Measurements from ENCODE around the gene CLDN22. TPM values are rescaled to one million over a fixed set of nuclear protein-coding genes. Genes with fewer than 3 reads are reported as not detected.
A peak's percentile ranks its signal among the peaks of the same experiment; 100 is the strongest.

CLDN22 gene
- polyA plus RNA-seq, 2 of the 4 experiments (the other 2 are of a cell fraction): not detected

GRCh38 chr4:183348136-183348535, 28.1 kb upstream of the CLDN22 start:
- Histone ChIP-seq H3K4me2 (no peak overlapping the region), H3K27ac (no peak overlapping the region; a peak in 1 of 6 replicates), H3K4me1 (peaks cover 4% of the 10 kb centered on the region; the same call in 1 of the 3 replicates), H3K9me3 (no peaks in the 10 kb centered on the region), H3K4me3 (no peak overlapping the region)
- TF ChIP-seq HOXB13 (CRISPR knock-in tag; IDR thresholded peaks at IDR 0.05; ENCODE audit: low read depth) (no peak), FOXS1 (CRISPR knock-in tag; IDR thresholded peaks at IDR 0.05) (no peak), BHLHE40 (IDR thresholded peaks at IDR 0.05; ENCODE audit: low read depth, low read length) (no peak), PBX3 (IDR thresholded peaks at IDR 0.05) (no peak), CHD2 (IDR thresholded peaks at IDR 0.05; ENCODE audit: low read length, partially characterized antibody) (no peak), NR3C1 (IDR thresholded peaks at IDR 0.05) (no peak), GATA3 (IDR thresholded peaks at IDR 0.05; ENCODE audit: borderline replicate concordance) (no peak), RCOR1 (IDR thresholded peaks at IDR 0.05; ENCODE audit: low read depth, low read length) (no peak), RAD21 (conservative IDR thresholded peaks at IDR 0.05 in 1 of 2, IDR thresholded peaks at IDR 0.05 in 1 of 2) (no peak), KDM5A (IDR thresholded peaks at IDR 0.05) (no peak), REST (IDR thresholded peaks at IDR 0.05) (no peak), CBX2 (IDR thresholded peaks at IDR 0.05; ENCODE audit: borderline replicate concordance, low read depth) (no peak)
- POLR2A ChIA-PET: no interaction called here
- 89% methylated on average over 12 of the region's 12 CpGs for WGBS (ENCODE audit: missing lambda C conversion rate)
- DNase-seq (ENCODE audit: low read depth in 1 of 2, low spot score in 1 of 2): no peak
- CTCF ChIA-PET: no interaction called here
- ATAC-seq: no peak
- FAIRE-seq: no peak

GRCh38 chr4:183347566-183347965, 27.5 kb upstream of the CLDN22 start:
- ChIA-PET POLR2A (no interaction called here), CTCF (no interaction called here)
- Histone ChIP-seq H3K27ac (peak overlapping the region in 1 of 2 experiments; percentile 28; a peak in 1 of 6 replicates), H3K4me3 (no peak overlapping the region), H3K9me3 (no peaks in the 10 kb centered on the region), H3K4me1 (peaks cover 4% of the 10 kb centered on the region; the same call in 1 of the 3 replicates), H3K4me2 (no peak overlapping the region)
- no peak for DNase-seq (ENCODE audit: low read depth in 1 of 2, low spot score in 1 of 2)
- TF ChIP-seq BHLHE40 (IDR thresholded peaks at IDR 0.05; ENCODE audit: low read depth, low read length) (no peak), RFX5 (IDR thresholded peaks at IDR 0.05) (no peak), BCL3 (IDR thresholded peaks at IDR 0.05) (no peak), HOXB5 (CRISPR knock-in tag; IDR thresholded peaks at IDR 0.05) (no peak)
- 93% methylated on average over 3 of the region's 4 CpGs for WGBS (ENCODE audit: missing lambda C conversion rate)
- FAIRE-seq: no peak
- peak in 1 of 2 experiments; percentile 22; a peak in 1 of 6 replicates for ATAC-seq

GRCh38 chr4:183347146-183347545, 27.1 kb upstream of the CLDN22 start:
- no peaks in the 10 kb centered on the region for H3K9me3 ChIP-seq
- 72% methylated on average over 7 of the region's 8 CpGs for WGBS (ENCODE audit: missing lambda C conversion rate)
- H3K4me1 ChIP-seq: peaks cover 4% of the 10 kb centered on the region; the same call in 1 of the 3 replicates
- ATAC-seq (no peak), DNase-seq (ENCODE audit: low read depth in 1 of 2, low spot score in 1 of 2) (no peak), FAIRE-seq (no peak)
- POLR2A ChIA-PET: no interaction called here
- no peak overlapping the region for H3K4me2 ChIP-seq
- H3K4me3 ChIP-seq: no peak overlapping the region
- no peak overlapping the region for H3K27ac ChIP-seq
- CTCF ChIA-PET: no interaction called here
- TF ChIP-seq HES2 (IDR thresholded peaks at IDR 0.05): no peak
- no peak for TF ChIP-seq FOSB (CRISPR knock-in tag; IDR thresholded peaks at IDR 0.05)
- no peak for TF ChIP-seq MAFK (IDR thresholded peaks at IDR 0.05; ENCODE audit: partially characterized antibody)
- TF ChIP-seq ZC3H11A (IDR thresholded peaks at IDR 0.05): no peak
- TF ChIP-seq BHLHE40 (IDR thresholded peaks at IDR 0.05; ENCODE audit: low read depth, low read length): no peak
